ENCODE results near the gene BACH1.

- no peak for TF ChIP-seq CTCF (IDR thresholded peaks at IDR 0.05)
- no peak for TF ChIP-seq POLR2A (IDR thresholded peaks at IDR 0.05)
Observed at GRCh38 chr21:29379517-29380054, 80.9 kb downstream of the BACH1 start.
